Esophagus squamous epithelium (tissue), 5 donors: ENCODE measurements around the gene PPM1L. TPM values are rescaled to one million over a fixed set of nuclear protein-coding genes. Genes with fewer than 3 reads are reported as not detected.

Experiments used
- DNase-seq: peaks from one replicate; lab custom pipeline; 2025; lab: John Stamatoyannopoulos, UW
- H3K27ac ChIP-seq, 4 donors: fragments of 200-600 bp; sonication (generic); one replicate each; pipeline ENCODE4 v1.5.1; 2016 to 2019; ENCODE audit warnings: mild to moderate bottlenecking in 1 of 4
- H3K27me3 ChIP-seq, 4 donors: fragments of 200-600 bp; sonication (generic); 1 replicate in 3 of 4; 2 replicates in 1 of 4; pipeline versions ENCODE4 v1.5.1 to v1.6.0; 2017 to 2021; ENCODE audit warnings: antibody characterized with exemption in 1 of 4
- H3K36me3 ChIP-seq, 3 donors: fragments of 200-600 bp; sonication (generic); one replicate each; pipeline ENCODE4 v1.5.1; 2016 to 2019
- H3K4me1 ChIP-seq, 3 donors: fragments of 200-600 bp; sonication (generic); one replicate each; pipeline ENCODE4 v1.5.1; 2017 to 2019
- H3K4me3 ChIP-seq, 4 donors: fragments of 200-600 bp; sonication (generic); 1 replicate in 3 of 4; 2 replicates in 1 of 4; pipeline ENCODE4 v1.5.1; 2016 to 2019; ENCODE audit warnings: mild to moderate bottlenecking in 2 of 4, moderate library complexity in 1 of 4
- H3K9me3 ChIP-seq, 3 donors: fragments of 200-600 bp; sonication (generic); one replicate each; pipeline ENCODE4 v1.5.1; 2016 to 2019
- POLR2A ChIP-seq, 4 donors: fragments of 450-650 bp; IDR thresholded peaks; one replicate each; pipeline ENCODE4 v1.6.1; 2017; ENCODE audit warnings: antibody characterized with exemption in 4 of 4, mild to moderate bottlenecking in 4 of 4, moderate library complexity in 3 of 4
- WGBS, 2 donors: methylation state at CpG; one replicate each; pipeline ENCODE4 v1.1.5; 2018; 5-methylcytosine and 5-hydroxymethylcytosine counted together
- intact Hi-C: fragments of 100-400 bp; cut with DNase I; formaldehyde crosslinking; loops from one replicate; pipeline ENCODE4 v1.15.0; 2022
- total RNA-seq, 4 donors: library from RNA; depleted of rRNA; stranded (reverse); fragments of >200 nt; gene quantifications; one replicate each; pipeline ENCODE4 v1.1.0, GENCODE V29; 2016
- TF ChIP-seq, protein P1 (sequence below), 6 experiments: fragments of 450-650 bp in 4 of 6; fragments of 200-600 bp in 2 of 6; sonication (generic) in 2 of 6; IDR thresholded peaks; one replicate each; pipeline ENCODE4 v1.5.1; 2016 to 2019; ENCODE audit warnings: antibody characterized with exemption in 6 of 6, mild to moderate bottlenecking in 4 of 6, moderate library complexity in 4 of 6
- donor health status: DM: yes; HTN: yes; CAD: no.

Gene PPM1L
- total RNA-seq, 4 donors from 2014 or later = 9.1 to 18.1 (median 12.1) TPM

DNA sequence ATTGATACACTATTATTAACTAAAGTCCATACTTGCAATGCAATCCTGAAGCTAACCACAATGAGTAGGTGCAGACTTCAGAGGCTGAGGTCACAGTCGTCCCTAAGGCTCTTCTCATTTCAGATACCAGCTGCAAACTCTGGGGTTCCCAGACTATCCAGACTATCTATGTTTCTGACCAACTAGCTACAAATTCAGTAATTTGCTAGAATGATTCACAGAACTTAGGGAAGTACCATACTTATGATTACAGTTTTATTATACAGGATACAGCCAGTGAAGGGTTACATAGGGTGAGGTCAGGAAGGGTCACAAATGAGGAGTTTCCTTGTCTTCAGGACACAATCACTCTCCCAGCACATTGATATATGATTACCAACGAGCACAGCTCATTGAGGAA is 36.5 kb downstream of the PPM1L start:
- intact Hi-C loops = no loop called here
- Histone ChIP-seq H3K9me3 (no peaks in the 10 kb centered on the region), H3K36me3 (no peaks in the 10 kb centered on the region), H3K27ac (no peak overlapping the region), H3K27me3 (no peaks in the 10 kb centered on the region), H3K4me1 (peaks cover 0 to 51% (median 4%) of the 10 kb centered on the region in 3 donors), H3K4me3 (no peak overlapping the region)
- no peak for DNase-seq
- WGBS, 2 donors = 53 to 60% methylated on average over 2 of the region's 2 CpGs
- TF ChIP-seq, protein P1, sequence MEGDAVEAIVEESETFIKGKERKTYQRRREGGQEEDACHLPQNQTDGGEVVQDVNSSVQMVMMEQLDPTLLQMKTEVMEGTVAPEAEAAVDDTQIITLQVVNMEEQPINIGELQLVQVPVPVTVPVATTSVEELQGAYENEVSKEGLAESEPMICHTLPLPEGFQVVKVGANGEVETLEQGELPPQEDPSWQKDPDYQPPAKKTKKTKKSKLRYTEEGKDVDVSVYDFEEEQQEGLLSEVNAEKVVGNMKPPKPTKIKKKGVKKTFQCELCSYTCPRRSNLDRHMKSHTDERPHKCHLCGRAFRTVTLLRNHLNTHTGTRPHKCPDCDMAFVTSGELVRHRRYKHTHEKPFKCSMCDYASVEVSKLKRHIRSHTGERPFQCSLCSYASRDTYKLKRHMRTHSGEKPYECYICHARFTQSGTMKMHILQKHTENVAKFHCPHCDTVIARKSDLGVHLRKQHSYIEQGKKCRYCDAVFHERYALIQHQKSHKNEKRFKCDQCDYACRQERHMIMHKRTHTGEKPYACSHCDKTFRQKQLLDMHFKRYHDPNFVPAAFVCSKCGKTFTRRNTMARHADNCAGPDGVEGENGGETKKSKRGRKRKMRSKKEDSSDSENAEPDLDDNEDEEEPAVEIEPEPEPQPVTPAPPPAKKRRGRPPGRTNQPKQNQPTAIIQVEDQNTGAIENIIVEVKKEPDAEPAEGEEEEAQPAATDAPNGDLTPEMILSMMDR (IDR thresholded peaks at IDR 0.05) = no peak
- no peak for TF ChIP-seq POLR2A (IDR thresholded peaks at IDR 0.05)

DNA sequence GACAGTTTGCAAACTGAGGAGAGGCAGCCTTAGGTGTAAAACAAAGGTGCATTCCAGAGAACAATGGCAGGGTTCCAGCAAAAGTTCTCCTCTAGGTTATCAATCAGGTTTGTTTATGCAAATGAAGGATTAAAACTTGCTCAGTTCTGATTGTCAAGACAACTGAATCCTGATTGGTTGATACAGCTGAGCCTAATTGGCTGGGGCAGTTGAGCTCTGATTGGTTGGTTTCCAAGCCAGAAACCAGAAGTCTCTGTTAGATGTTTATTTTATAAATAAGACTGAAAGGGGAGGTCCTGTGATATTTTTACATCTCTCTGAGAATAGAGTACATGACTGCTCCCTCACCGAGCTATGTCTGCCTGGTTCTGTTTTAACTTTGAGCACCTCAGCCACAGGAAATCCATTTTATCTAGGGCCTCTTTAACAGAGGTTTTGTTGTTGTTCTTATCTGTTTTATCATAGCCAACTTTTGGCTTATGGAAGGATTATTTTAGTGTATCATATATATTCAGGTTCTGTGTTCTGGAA is 37.8 kb downstream of the PPM1L start:
- no peak overlapping the region for H3K4me3 ChIP-seq
- no peak for TF ChIP-seq POLR2A (IDR thresholded peaks at IDR 0.05)
- TF ChIP-seq, protein P1 (IDR thresholded peaks at IDR 0.05) = no peak
- H3K4me1 ChIP-seq = peaks cover 0 to 57% (median 5%) of the 10 kb centered on the region in 3 donors
- intact Hi-C loops = no loop called here
- peak overlapping the region in 2 of 4 donors; percentile 1 to 10 for H3K27ac ChIP-seq
- no peaks in the 10 kb centered on the region for H3K27me3 ChIP-seq
- no peaks in the 10 kb centered on the region for H3K36me3 ChIP-seq
- no peaks in the 10 kb centered on the region for H3K9me3 ChIP-seq
- 67 to 71% methylated on average over 1 of the region's 1 CpG for WGBS, 2 donors
- DNase-seq = no peak

DNA sequence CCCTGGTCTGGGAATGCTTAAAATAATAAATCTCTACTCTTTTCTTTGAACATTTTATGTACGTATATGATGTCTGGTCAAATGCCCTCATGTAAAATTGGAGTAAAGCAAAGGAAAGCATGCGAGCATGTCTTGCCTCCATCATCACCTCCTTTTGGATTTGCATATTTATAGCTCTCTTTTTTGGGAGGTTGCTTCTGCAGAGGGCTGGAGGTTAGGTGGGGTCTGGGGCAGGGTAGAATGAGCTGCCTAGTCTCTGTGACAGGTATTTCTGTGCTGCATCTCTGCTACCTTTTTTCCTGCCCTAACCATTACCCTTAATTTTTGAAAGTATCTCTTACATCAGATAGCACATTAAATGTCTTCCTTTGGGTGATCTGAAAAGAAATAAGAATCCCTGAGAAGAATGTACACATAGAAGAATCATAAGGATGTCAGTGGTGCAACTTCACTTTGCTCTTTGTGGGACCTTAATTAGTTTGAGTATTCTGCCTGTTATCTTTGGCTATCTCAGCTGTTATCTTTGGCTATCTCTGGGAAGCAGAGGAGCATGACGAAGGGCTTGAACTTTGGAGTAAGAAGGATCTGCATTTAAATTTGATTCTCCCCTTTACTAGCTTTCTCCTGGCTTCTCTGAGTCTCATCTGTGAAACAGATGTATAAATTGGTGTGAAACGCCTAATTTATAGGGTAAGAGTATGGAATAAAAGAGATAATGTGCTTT is 40.2 kb downstream of the PPM1L start:
- intact Hi-C loops = no loop called here
- Histone ChIP-seq H3K27ac (peak overlapping the region in 2 of 4 donors; percentile 58 to 68), H3K4me3 (no peak overlapping the region), H3K4me1 (peaks cover 0 to 57% (median 5%) of the 10 kb centered on the region in 3 donors), H3K36me3 (no peaks in the 10 kb centered on the region), H3K27me3 (no peaks in the 10 kb centered on the region), H3K9me3 (no peaks in the 10 kb centered on the region)
- DNase-seq = no peak
- TF ChIP-seq, protein P1 (IDR thresholded peaks at IDR 0.05) = no peak
- TF ChIP-seq POLR2A (IDR thresholded peaks at IDR 0.05) = no peak
- 83 to 87% methylated on average over 4 of the region's 4 CpGs for WGBS, 2 donors

DNA sequence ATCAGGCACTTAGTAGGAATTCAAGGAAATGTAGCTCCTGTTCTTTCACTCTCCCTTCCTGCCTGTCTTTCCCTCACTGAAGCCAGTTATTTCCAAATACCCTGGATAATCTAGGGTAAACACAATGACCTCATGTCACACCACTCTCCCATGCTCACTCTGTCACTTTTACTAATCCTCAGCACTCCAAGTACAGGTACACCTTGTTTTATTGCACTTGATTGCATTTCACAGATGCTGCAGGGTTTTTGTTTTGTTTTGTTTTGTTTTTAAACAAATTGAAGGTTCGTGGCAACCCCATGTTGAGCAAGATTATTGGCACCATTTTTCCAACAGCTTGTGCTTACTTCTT is 40.8 kb downstream of the PPM1L start:
- no peak for DNase-seq
- TF ChIP-seq, protein P1 (IDR thresholded peaks at IDR 0.05) = no peak
- no peak for TF ChIP-seq POLR2A (IDR thresholded peaks at IDR 0.05)
- Histone ChIP-seq H3K27me3 (no peaks in the 10 kb centered on the region), H3K36me3 (no peaks in the 10 kb centered on the region), H3K27ac (peak overlapping the region in 2 of 4 donors; percentile 68 to 70), H3K4me1 (peaks cover 0 to 57% (median 5%) of the 10 kb centered on the region in 3 donors), H3K9me3 (no peaks in the 10 kb centered on the region), H3K4me3 (no peak overlapping the region)
- intact Hi-C loops = no loop called here
- whole genome bisulfite sequencing, 2 donors = 33 to 50% methylated on average over 1 of the region's 1 CpG

DNA sequence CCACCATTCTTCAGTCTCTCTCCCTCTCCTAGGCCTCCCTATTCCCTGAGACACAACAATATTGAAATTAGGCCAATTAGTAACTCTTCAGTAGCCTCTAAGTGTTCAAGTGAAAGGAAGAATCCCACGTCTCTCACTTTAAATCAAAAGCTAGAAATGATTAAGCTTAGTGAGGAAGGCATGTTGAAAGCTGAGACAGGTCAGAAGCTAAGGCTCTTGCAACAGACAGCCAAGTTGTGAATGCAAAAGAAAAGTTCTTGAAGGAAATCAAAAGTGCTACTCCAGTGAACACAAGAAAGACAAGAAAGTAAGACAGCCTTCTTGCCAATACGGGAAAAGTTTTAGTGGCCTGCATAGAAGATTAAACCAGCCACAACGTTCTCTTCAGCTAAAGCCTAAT is 41.3 kb downstream of the PPM1L start:
- intact Hi-C loops = no loop called here
- Histone ChIP-seq H3K36me3 (no peaks in the 10 kb centered on the region), H3K9me3 (no peaks in the 10 kb centered on the region), H3K4me3 (no peak overlapping the region), H3K27me3 (no peaks in the 10 kb centered on the region), H3K27ac (peak overlapping the region; percentile 12 to 70 (median 18)), H3K4me1 (peaks cover 0 to 63% (median 5%) of the 10 kb centered on the region in 3 donors)
- no peak for TF ChIP-seq POLR2A (IDR thresholded peaks at IDR 0.05)
- TF ChIP-seq, protein P1 (IDR thresholded peaks at IDR 0.05) = no peak
- no peak for DNase-seq
- 72 to 79% methylated on average over 3 of the region's 3 CpGs for WGBS, 2 donors
